NCI-H1417 (cell line): Measurements from ENCODE around the gene CTBP1.
"Not testable (repeated sequence)": the region's sequence is repeated elsewhere in the genome, so short reads cannot be mapped to it uniquely, and the experiment has no call there.

Experiments
- DNase-seq, 3 experiments: peaks; one replicate each; lab custom pipeline; 2025; lab: John Stamatoyannopoulos, UW

Gene CTBP1

GRCh38 chr4:1237981-1238675 is 10.8 kb downstream of the CTBP1 start:
- DNase-seq, result no peak

DNA sequence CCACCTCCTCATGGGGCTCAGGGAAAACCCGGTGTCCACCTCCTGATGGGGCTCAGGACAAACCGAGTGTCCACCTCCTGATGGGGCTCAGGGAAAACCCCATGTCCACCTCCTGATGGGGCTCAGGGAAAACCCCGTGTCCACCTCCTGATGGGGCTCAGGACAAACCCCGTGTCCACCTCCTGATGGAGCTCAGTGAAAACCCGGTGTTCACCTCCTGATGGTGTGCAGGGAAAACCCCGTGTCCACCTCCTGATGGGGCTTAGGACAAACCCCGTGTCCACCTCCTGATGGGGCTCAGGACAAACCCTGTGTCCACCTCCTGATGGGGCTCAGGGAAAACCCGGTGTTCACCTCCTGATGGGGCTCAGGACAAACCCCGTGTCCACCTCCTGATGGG is 11.7 kb downstream of the CTBP1 start:
- not testable (repeated sequence) for DNase-seq

DNA sequence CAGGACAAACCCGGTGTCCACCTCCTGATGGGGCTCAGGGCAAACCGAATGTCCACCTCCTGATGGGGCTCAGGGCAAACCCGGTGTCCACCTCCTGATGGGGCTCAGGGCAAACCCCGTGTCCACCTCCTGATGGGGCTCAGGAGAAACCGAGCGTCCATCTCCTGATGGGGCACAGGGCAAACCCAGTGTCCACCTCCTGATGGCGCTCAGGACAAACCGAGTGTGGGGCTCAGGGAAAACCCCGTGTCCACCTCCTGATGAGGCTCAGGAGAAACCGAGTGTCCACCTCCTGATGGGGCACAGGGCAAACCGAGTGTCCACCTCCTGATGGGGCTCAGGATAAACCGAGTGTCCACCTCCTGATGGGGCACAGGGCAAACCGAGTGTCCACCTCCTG is 12.1 kb downstream of the CTBP1 start:
- not testable (repeated sequence) for DNase-seq

DNA sequence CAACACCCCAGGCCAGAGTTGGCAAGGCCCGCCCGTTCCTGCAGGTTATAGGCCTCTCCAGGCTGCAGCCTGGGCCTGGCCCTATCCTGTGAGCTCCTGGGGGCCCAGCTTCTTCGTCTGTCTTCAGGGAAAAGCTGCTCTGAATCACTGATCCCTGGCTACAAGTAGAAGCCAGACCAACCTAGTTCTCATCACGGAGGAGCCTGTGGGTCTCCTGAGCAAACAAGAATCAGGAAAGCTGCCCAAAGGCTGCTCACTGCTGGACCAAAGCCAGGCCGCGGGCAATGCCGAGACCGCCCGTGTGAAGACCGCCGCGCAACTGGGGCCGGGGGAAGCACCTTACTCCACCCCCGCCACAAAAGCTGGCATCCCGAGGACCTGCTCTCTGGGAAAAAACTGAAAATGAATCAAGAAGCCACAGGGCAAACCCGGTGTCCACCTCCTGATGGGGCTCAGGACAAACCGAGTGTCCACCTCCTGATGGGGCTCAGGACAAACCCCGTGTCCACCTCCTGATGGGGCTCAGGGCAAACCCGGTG is 12.8 kb downstream of the CTBP1 start:
- DNase-seq, result no peak

DNA sequence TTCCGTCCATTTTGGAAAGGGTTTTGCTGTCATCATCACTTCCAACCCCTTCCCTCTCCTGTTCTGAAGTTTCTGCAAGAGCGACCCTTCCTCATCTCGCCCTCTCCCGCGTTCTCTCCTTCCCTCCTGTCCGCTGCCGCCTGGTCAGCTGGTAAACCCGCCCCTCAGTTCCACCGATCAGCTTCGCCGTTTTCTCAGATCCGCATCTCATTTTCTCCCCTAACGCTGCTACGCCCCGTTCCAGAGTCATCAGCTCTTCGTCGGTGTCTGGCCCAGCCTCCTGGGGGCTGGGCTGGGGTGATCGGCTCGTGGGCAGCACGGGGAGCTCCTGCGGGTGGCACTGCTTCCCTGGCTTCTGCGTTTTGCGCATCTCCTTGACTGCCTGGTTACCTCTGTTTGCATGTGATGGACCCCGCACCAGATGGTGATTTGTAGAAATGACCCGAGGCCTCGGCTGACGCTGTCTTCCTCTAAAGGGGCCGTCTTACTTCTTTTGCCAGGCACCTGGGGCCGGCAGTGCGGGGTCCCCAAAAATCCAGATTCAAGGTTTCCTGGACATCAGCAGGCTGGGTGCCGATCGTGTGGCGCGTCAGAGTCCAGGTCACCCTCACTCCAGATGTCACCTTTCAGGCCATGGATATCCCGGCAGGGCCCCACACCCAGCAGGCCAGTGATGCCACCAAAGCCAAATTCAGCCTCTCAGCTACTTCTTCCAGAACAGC is 13.4 kb downstream of the CTBP1 start:
- no peak for DNase-seq

DNA sequence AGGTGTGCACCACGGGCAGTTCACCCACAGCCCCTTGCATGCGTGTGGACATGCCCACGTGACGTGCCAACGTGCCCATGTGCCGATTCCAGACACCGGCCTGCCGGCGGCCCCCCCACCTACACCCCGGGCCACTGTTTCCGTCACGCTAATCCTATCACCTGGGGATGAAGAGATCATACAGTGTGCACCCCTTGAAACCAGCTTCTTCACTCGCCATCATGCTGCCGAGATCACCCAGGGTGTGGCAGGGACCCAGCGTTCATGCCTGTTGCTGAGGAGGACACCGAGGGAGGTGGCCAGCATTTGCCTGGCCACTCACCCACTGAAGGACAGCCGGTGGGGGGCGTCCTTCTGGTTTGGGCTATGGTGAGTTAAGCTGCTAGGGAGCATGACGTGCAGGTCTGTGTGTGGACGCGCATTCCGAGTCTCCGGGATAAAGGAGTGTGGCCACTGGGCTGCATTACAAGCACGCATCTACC is 14.1 kb downstream of the CTBP1 start:
- DNase-seq, result no peak

- no peak for DNase-seq
Measured at GRCh38 chr4:1234309-1234695, 14.6 kb downstream of the CTBP1 start.

- no peak for DNase-seq
Measured at GRCh38 chr4:1233641-1234308, 15.2 kb downstream of the CTBP1 start.

GRCh38 chr4:1232661-1233621 is 16.0 kb downstream of the CTBP1 start:
- DNase-seq, result no peak

GRCh38 chr4:1231637-1232360 is 17.1 kb downstream of the CTBP1 start:
- DNase-seq, result no peak

DNA sequence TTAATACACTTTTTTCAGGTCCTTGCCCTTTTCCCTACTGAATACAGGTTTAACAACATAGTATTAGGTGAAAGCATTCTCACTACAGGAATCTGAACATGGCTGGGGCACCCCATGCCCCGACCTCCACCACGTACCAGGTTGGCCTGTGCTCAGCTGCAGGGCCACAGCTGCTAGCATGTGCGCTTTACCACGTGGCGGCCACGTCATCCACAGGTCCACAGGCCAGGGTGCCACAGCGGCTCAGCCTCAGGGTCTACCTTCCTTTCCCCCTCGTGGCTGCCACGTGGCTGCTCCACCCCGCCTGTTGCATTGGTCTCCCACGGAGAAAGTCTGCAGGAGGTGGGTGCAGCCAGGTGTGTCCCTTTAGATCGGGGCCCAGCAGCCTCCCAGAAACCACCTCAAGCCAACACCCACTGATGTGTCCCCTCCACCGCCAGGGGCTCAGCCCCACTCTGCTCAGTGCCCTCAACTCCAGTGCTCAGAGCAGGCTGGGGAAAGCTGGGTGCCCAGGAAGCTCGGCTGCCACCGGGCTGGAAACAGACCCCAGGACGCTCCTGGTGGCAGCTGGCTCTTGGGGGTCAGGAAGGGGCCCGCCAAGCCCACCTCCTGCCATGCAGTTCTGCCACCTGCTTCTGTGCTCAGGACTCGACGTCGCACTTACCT is 17.8 kb downstream of the CTBP1 start:
- DNase-seq, result no peak

DNA sequence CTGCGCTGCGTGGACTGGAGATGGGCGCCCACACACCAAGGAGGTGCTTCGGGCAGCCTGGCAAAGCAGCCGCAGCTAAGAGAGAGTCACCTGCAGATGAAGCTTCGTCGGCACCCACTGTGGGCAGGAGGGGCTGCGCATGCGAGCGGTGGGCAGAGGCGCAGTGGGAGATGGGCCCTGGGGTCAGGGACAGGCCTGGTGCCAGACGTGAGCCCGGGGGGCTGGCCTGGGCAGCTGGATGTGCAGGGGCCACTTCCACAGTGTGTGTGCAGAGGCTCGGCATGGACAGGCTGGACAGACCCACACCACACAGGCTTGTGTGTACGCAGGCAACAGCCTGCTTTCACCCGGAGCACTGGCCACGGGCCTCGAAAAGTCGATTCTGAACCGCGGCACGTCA is 18.6 kb downstream of the CTBP1 start:
- no peak for DNase-seq

GRCh38 chr4:1229117-1229849 is 19.6 kb downstream of the CTBP1 start:
- DNase-seq, result no peak

- no peak for DNase-seq
Measured at GRCh38 chr4:1227816-1228215, 21.1 kb downstream of the CTBP1 start.

GRCh38 chr4:1226598-1226997 is 22.3 kb downstream of the CTBP1 start:
- DNase-seq, result no peak

- no peak for DNase-seq
Measured at GRCh38 chr4:1226144-1226481, 22.8 kb downstream of the CTBP1 start.

DNA sequence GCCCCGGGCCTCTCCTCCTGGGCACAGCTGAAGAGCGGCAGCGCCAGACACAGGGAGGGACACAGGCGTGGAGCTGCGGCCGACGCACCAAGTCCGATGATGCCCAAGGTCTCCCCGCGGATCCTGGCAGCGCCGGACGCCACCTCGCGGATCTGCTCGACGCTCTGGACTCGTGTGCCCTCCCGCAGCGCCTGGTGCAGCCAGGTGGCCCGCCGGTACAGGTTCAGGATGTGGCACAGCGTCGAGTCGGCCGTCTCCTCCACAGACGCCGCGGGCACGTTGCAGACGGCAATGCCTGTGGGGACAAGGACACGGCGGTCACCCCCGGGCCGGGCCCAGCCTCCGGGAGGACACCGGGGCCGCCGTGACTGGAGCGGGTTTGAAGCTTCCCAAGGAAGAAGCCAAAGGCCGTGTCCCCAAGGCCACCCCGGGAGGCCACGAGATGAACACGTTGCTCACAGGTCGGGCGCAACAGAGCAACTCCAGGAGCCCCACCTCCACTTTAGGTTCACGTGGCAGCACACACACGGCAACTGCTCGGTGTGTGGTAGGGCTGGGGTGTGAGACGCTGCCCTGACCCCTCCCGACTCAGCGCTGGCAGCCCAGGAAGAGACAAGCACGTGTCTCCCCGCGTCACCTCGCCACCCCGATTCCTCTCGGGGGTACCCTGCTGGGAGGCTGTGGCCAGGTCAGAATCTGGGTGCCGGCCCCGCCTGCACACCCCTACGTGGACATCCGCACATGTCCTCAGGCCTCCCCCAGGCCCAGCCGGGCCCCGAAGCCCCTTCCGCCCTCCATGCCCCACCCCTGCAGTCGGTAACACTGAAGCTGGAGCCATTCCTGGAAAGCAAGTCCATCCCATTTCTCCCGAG is 23.4 kb downstream of the CTBP1 start:
- DNase-seq, result no peak

- no peak for DNase-seq
Measured at GRCh38 chr4:1223841-1224809, 24.8 kb downstream of the CTBP1 start.
